GM18526 (cell line): ENCODE results near the gene HGF.

Source experiments
- POLR2A ChIP-seq: IDR thresholded peaks from 3 replicates; pipeline ENCODE4 v1.6.1; 2011; ENCODE audit not compliant: insufficient read length; ENCODE audit errors: extremely low read depth

The HGF gene

GRCh38 chr7:81707196-81707595 lies 62.7 kb downstream of the HGF start:
- TF ChIP-seq POLR2A: no peak

GRCh38 chr7:81705206-81705605 lies 64.6 kb downstream of the HGF start:
- TF ChIP-seq POLR2A: no peak

GRCh38 chr7:81704595-81704994 lies 65.3 kb downstream of the HGF start:
- no peak for TF ChIP-seq POLR2A

GRCh38 chr7:81698965-81699364 lies 70.9 kb downstream of the HGF start:
- no peak for TF ChIP-seq POLR2A

- TF ChIP-seq POLR2A: no peak
These were observed 75.1 kb downstream of the HGF start for GRCh38 chr7:81694711-81695110.

GRCh38 chr7:81693894-81694293 lies 76.0 kb downstream of the HGF start:
- TF ChIP-seq POLR2A: no peak

- no peak for TF ChIP-seq POLR2A
These were observed 76.8 kb downstream of the HGF start for GRCh38 chr7:81693080-81693479.

- no peak for TF ChIP-seq POLR2A
These were observed 77.5 kb downstream of the HGF start for GRCh38 chr7:81692146-81692905.

- no peak for TF ChIP-seq POLR2A
These were observed 78.5 kb downstream of the HGF start for GRCh38 chr7:81691199-81691821.

GRCh38 chr7:81690688-81691087 lies 79.2 kb downstream of the HGF start:
- no peak for TF ChIP-seq POLR2A

GRCh38 chr7:81690251-81690650 lies 79.6 kb downstream of the HGF start:
- TF ChIP-seq POLR2A: no peak

- no peak for TF ChIP-seq POLR2A
These were observed 81.0 kb downstream of the HGF start for GRCh38 chr7:81688622-81689411.

GRCh38 chr7:81687062-81687461 lies 82.8 kb downstream of the HGF start:
- no peak for TF ChIP-seq POLR2A

- no peak for TF ChIP-seq POLR2A
These were observed 84.5 kb downstream of the HGF start for GRCh38 chr7:81685270-81685868.

- TF ChIP-seq POLR2A: no peak
These were observed 85.2 kb downstream of the HGF start for GRCh38 chr7:81684514-81685269.
